ENCODE results near the gene CPEB1. TPM values are rescaled to one million over a fixed set of nuclear protein-coding genes. Genes with fewer than 3 reads are reported as not detected.

Gene CPEB1
- total RNA-seq, 2 experiments from 2014 or later, result 1.0 to 1.1 TPM

GRCh38 chr15:82640672-82641071 lies 6.5 kb downstream of the CPEB1 start:
- H3K4me1 Mint-ChIP-seq, result no peaks in the 10 kb centered on the region
- no peak overlapping the region for H3K4me3 Mint-ChIP-seq
- H3K27ac Mint-ChIP-seq, result no peak overlapping the region
- H3K36me3 Mint-ChIP-seq, result no peaks in the 10 kb centered on the region
- H3K9me3 Mint-ChIP-seq, result no peaks in the 10 kb centered on the region
- H3K27me3 Mint-ChIP-seq, result peaks cover 34% of the 10 kb centered on the region
- DNase-seq, result no peak

- Mint-ChIP-seq H3K27me3 (peaks cover 12% of the 10 kb centered on the region), H3K36me3 (no peaks in the 10 kb centered on the region), H3K4me3 (no peak overlapping the region), H3K4me1 (no peaks in the 10 kb centered on the region), H3K27ac (no peak overlapping the region), H3K9me3 (no peaks in the 10 kb centered on the region)
- DNase-seq, result no peak
Measured at GRCh38 chr15:82635798-82636197, 11.4 kb downstream of the CPEB1 start.

GRCh38 chr15:82630033-82630432 lies 17.1 kb downstream of the CPEB1 start:
- Mint-ChIP-seq H3K4me1 (no peaks in the 10 kb centered on the region), H3K27me3 (no peaks in the 10 kb centered on the region), H3K4me3 (no peak overlapping the region), H3K27ac (no peak overlapping the region), H3K36me3 (no peaks in the 10 kb centered on the region), H3K9me3 (no peaks in the 10 kb centered on the region)
- no peak for DNase-seq

- Mint-ChIP-seq H3K27ac (no peak overlapping the region), H3K36me3 (no peaks in the 10 kb centered on the region), H3K4me1 (no peaks in the 10 kb centered on the region), H3K27me3 (no peaks in the 10 kb centered on the region), H3K4me3 (no peak overlapping the region), H3K9me3 (no peaks in the 10 kb centered on the region)
- DNase-seq, result no peak
Measured at GRCh38 chr15:82625136-82625535, 22.0 kb downstream of the CPEB1 start.

- H3K4me3 Mint-ChIP-seq, result no peak overlapping the region
Measured at GRCh38 chr15:82624438-82624837, 22.7 kb downstream of the CPEB1 start.

GRCh38 chr15:82624008-82624407 lies 23.2 kb downstream of the CPEB1 start:
- H3K27ac Mint-ChIP-seq, result no peak overlapping the region
- no peak overlapping the region for H3K4me3 Mint-ChIP-seq
- H3K36me3 Mint-ChIP-seq, result no peaks in the 10 kb centered on the region
- H3K9me3 Mint-ChIP-seq, result no peaks in the 10 kb centered on the region
- H3K27me3 Mint-ChIP-seq, result no peaks in the 10 kb centered on the region
- DNase-seq, result no peak
- no peaks in the 10 kb centered on the region for H3K4me1 Mint-ChIP-seq

More at GRCh38 chr15:82624438-82624837, 22.7 kb downstream of the CPEB1 start:
- DNase-seq, result no peak
- Mint-ChIP-seq H3K27me3 (no peaks in the 10 kb centered on the region), H3K36me3 (no peaks in the 10 kb centered on the region), H3K9me3 (no peaks in the 10 kb centered on the region), H3K27ac (no peak overlapping the region), H3K4me1 (no peaks in the 10 kb centered on the region)

- no peaks in the 10 kb centered on the region for H3K36me3 Mint-ChIP-seq
- H3K27ac Mint-ChIP-seq, result no peak overlapping the region
- no peaks in the 10 kb centered on the region for H3K9me3 Mint-ChIP-seq
- no peaks in the 10 kb centered on the region for H3K4me1 Mint-ChIP-seq
- H3K4me3 Mint-ChIP-seq, result no peak overlapping the region
- H3K27me3 Mint-ChIP-seq, result no peaks in the 10 kb centered on the region
- no peak for DNase-seq
Measured at GRCh38 chr15:82621970-82622369, 25.2 kb downstream of the CPEB1 start.

- no peak overlapping the region for H3K27ac Mint-ChIP-seq
- H3K9me3 Mint-ChIP-seq, result no peaks in the 10 kb centered on the region
- H3K36me3 Mint-ChIP-seq, result no peaks in the 10 kb centered on the region
- H3K4me1 Mint-ChIP-seq, result no peaks in the 10 kb centered on the region
- H3K27me3 Mint-ChIP-seq, result no peaks in the 10 kb centered on the region
- no peak overlapping the region for H3K4me3 Mint-ChIP-seq
- DNase-seq, result no peak
Measured at GRCh38 chr15:82613747-82614146, 33.4 kb downstream of the CPEB1 start.

- DNase-seq, result no peak
- H3K27me3 Mint-ChIP-seq, result no peaks in the 10 kb centered on the region
- no peaks in the 10 kb centered on the region for H3K4me1 Mint-ChIP-seq
- H3K36me3 Mint-ChIP-seq, result no peaks in the 10 kb centered on the region
- H3K27ac Mint-ChIP-seq, result no peak overlapping the region
- H3K4me3 Mint-ChIP-seq, result no peak overlapping the region
- H3K9me3 Mint-ChIP-seq, result no peaks in the 10 kb centered on the region
Measured at GRCh38 chr15:82611348-82611747, 35.8 kb downstream of the CPEB1 start.

- no peak for DNase-seq
- H3K36me3 Mint-ChIP-seq, result no peaks in the 10 kb centered on the region
- H3K27me3 Mint-ChIP-seq, result peaks cover 8% of the 10 kb centered on the region
- H3K4me1 Mint-ChIP-seq, result no peaks in the 10 kb centered on the region
- H3K9me3 Mint-ChIP-seq, result no peaks in the 10 kb centered on the region
- H3K27ac Mint-ChIP-seq, result no peak overlapping the region
- H3K4me3 Mint-ChIP-seq, result no peak overlapping the region
Measured at GRCh38 chr15:82602195-82602594, 45.0 kb downstream of the CPEB1 start.

GRCh38 chr15:82599862-82600261 lies 47.3 kb downstream of the CPEB1 start:
- Mint-ChIP-seq H3K27ac (no peak overlapping the region), H3K4me1 (no peaks in the 10 kb centered on the region), H3K36me3 (no peaks in the 10 kb centered on the region), H3K9me3 (no peaks in the 10 kb centered on the region), H3K27me3 (peaks cover 8% of the 10 kb centered on the region), H3K4me3 (no peak overlapping the region)
- DNase-seq, result no peak

GRCh38 chr15:82597815-82598214 lies 49.3 kb downstream of the CPEB1 start:
- Mint-ChIP-seq H3K36me3 (no peaks in the 10 kb centered on the region), H3K4me3 (no peak overlapping the region), H3K27ac (no peak overlapping the region), H3K27me3 (peaks cover 8% of the 10 kb centered on the region), H3K9me3 (no peaks in the 10 kb centered on the region), H3K4me1 (no peaks in the 10 kb centered on the region)
- DNase-seq, result no peak

GRCh38 chr15:82595766-82596165 lies 51.4 kb downstream of the CPEB1 start:
- DNase-seq, result no peak
- Mint-ChIP-seq H3K27me3 (peaks cover 8% of the 10 kb centered on the region), H3K36me3 (no peaks in the 10 kb centered on the region), H3K9me3 (no peaks in the 10 kb centered on the region), H3K4me1 (no peaks in the 10 kb centered on the region), H3K27ac (no peak overlapping the region), H3K4me3 (no peak overlapping the region)

GRCh38 chr15:82595203-82595602 lies 52.0 kb downstream of the CPEB1 start:
- no peak for DNase-seq
- Mint-ChIP-seq H3K27ac (no peak overlapping the region), H3K4me3 (no peak overlapping the region), H3K9me3 (no peaks in the 10 kb centered on the region), H3K36me3 (no peaks in the 10 kb centered on the region), H3K4me1 (no peaks in the 10 kb centered on the region), H3K27me3 (peaks cover 5% of the 10 kb centered on the region)

GRCh38 chr15:82587805-82588204 lies 59.4 kb downstream of the CPEB1 start:
- H3K4me1 Mint-ChIP-seq, result peaks cover 3% of the 10 kb centered on the region
- no peaks in the 10 kb centered on the region for H3K36me3 Mint-ChIP-seq
- DNase-seq, result no peak
- no peaks in the 10 kb centered on the region for H3K9me3 Mint-ChIP-seq
- no peak overlapping the region for H3K4me3 Mint-ChIP-seq
- no peak overlapping the region for H3K27ac Mint-ChIP-seq
- H3K27me3 Mint-ChIP-seq, result no peaks in the 10 kb centered on the region

- no peaks in the 10 kb centered on the region for H3K36me3 Mint-ChIP-seq
- H3K27ac Mint-ChIP-seq, result no peak overlapping the region
- H3K9me3 Mint-ChIP-seq, result no peaks in the 10 kb centered on the region
- H3K27me3 Mint-ChIP-seq, result no peaks in the 10 kb centered on the region
- no peak overlapping the region for H3K4me3 Mint-ChIP-seq
- no peak for DNase-seq
- H3K4me1 Mint-ChIP-seq, result peaks cover 3% of the 10 kb centered on the region
Measured at GRCh38 chr15:82585072-82585471, 62.1 kb downstream of the CPEB1 start.

- H3K27ac Mint-ChIP-seq, result no peak overlapping the region
- H3K4me3 Mint-ChIP-seq, result no peak overlapping the region
- H3K36me3 Mint-ChIP-seq, result no peaks in the 10 kb centered on the region
- H3K9me3 Mint-ChIP-seq, result no peaks in the 10 kb centered on the region
- DNase-seq, result no peak
- no peaks in the 10 kb centered on the region for H3K27me3 Mint-ChIP-seq
- peaks cover 3% of the 10 kb centered on the region for H3K4me1 Mint-ChIP-seq
Measured at GRCh38 chr15:82580713-82581112, 66.5 kb downstream of the CPEB1 start.
